NCI-H2081 treated with DMSO at 0.1 percent for 48 hours (cell line): ENCODE results near the gene CD226.
"Not testable (repeated sequence)": the region's sequence is repeated elsewhere in the genome, so short reads cannot be mapped to it uniquely, and the experiment has no call there.

ENCODE experiments used
- DNase-seq: peaks from one replicate; lab custom pipeline; 2025; lab: John Stamatoyannopoulos, UW

Gene CD226

GRCh38 chr18:69956665-69957620 lies 9.3 kb upstream of the CD226 start:
- no peak for DNase-seq

GRCh38 chr18:69956057-69956456 lies 8.4 kb upstream of the CD226 start:
- DNase-seq: no peak

- no peak for DNase-seq
Measured at GRCh38 chr18:69954719-69955480, 7.2 kb upstream of the CD226 start.

- no peak for DNase-seq
Measured at GRCh38 chr18:69953191-69953590, 5.5 kb upstream of the CD226 start.

GRCh38 chr18:69951182-69951581 lies 3.5 kb upstream of the CD226 start:
- no peak for DNase-seq

- no peak for DNase-seq
Measured at GRCh38 chr18:69949538-69949936, 1.9 kb upstream of the CD226 start.

- no peak for DNase-seq
Measured at GRCh38 chr18:69948919-69949537, 1.4 kb upstream of the CD226 start.

GRCh38 chr18:69948256-69948655 lies 583 bp upstream of the CD226 start:
- DNase-seq: no peak

- DNase-seq: no peak
Measured at GRCh38 chr18:69946608-69947155, 991 bp downstream of the CD226 start.

GRCh38 chr18:69945220-69946114 lies 2.2 kb downstream of the CD226 start:
- no peak for DNase-seq

GRCh38 chr18:69944436-69944835 lies 3.2 kb downstream of the CD226 start:
- no peak for DNase-seq

- DNase-seq: no peak
Measured at GRCh38 chr18:69943021-69943420, 4.7 kb downstream of the CD226 start.

GRCh38 chr18:69941183-69941582 lies 6.5 kb downstream of the CD226 start:
- DNase-seq: no peak

- not testable (repeated sequence) for DNase-seq
Measured at GRCh38 chr18:69939812-69940211, 7.9 kb downstream of the CD226 start.

GRCh38 chr18:69936191-69936558 lies 11.5 kb downstream of the CD226 start:
- no peak for DNase-seq

GRCh38 chr18:69935319-69936190 lies 12.1 kb downstream of the CD226 start:
- DNase-seq: no peak

- no peak for DNase-seq
Measured at GRCh38 chr18:69934601-69935265, 12.9 kb downstream of the CD226 start.

GRCh38 chr18:69929041-69929774 lies 18.5 kb downstream of the CD226 start:
- DNase-seq: no peak

GRCh38 chr18:69916412-69916811 lies 31.3 kb downstream of the CD226 start:
- DNase-seq: no peak
